Uterus (tissue), 2 donors: ENCODE results near the gene DNAJB5.

Experiments
- POLR2A ChIP-seq, 2 donors: fragments of 450-650 bp; IDR thresholded peaks; one replicate each; pipeline ENCODE4 v1.6.1; 2016; ENCODE audit warnings: antibody characterized with exemption in 2 of 2, mild to moderate bottlenecking in 1 of 2, moderate library complexity in 1 of 2
- TF ChIP-seq, protein P1 (sequence below), 4 experiments: fragments of 200-600 bp in 2 of 4; fragments of 450-650 bp in 2 of 4; sonication (generic) in 2 of 4; IDR thresholded peaks; one replicate each; pipeline ENCODE4 v1.5.1; 2016 to 2019; ENCODE audit warnings: antibody characterized with exemption in 4 of 4, mild to moderate bottlenecking in 2 of 4, moderate library complexity in 1 of 4

DNA sequence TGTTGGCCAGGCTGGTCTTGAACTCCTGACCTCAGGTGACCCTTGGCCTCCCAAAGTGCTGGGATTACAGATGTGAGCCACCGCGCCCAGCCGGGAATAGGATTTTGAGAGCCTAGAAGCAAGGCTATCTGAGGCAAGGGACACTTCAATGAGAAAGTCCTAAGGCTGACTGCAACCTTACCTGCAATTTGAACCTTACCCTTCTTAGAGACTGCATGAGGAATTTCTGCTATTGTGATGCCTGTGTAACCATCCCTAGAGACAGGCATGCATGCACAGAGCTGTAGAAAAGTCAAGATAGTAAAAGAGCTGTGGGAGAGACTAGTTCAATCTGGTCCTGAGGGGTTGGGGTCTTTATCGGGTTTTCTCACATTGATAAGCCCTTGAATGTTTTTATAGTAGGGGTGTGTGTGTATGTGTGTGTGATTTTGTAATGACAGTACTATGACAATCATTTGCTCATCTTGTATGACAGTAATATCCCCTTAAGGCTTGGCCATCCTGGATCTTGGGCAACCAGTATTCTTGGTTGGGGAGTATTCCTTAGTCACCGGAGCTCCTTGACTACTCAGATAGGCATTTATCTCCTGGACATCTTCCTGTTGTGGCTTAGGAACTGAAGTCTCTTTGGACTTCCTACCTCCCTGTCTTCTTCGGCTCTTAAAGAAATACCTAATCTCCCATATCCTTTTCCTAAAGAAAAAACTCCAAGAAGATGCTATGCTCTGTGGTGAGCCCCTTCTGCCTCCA is 11.2 kb downstream of the DNAJB5 start:
- TF ChIP-seq, protein P1, sequence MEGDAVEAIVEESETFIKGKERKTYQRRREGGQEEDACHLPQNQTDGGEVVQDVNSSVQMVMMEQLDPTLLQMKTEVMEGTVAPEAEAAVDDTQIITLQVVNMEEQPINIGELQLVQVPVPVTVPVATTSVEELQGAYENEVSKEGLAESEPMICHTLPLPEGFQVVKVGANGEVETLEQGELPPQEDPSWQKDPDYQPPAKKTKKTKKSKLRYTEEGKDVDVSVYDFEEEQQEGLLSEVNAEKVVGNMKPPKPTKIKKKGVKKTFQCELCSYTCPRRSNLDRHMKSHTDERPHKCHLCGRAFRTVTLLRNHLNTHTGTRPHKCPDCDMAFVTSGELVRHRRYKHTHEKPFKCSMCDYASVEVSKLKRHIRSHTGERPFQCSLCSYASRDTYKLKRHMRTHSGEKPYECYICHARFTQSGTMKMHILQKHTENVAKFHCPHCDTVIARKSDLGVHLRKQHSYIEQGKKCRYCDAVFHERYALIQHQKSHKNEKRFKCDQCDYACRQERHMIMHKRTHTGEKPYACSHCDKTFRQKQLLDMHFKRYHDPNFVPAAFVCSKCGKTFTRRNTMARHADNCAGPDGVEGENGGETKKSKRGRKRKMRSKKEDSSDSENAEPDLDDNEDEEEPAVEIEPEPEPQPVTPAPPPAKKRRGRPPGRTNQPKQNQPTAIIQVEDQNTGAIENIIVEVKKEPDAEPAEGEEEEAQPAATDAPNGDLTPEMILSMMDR (IDR thresholded peaks at IDR 0.05): no peak
- no peak for TF ChIP-seq POLR2A (IDR thresholded peaks at IDR 0.05)
